ENCODE data around the gene CTSD.
A peak's percentile ranks its signal among the peaks of the same experiment; 100 is the strongest.
"Not testable (repeated sequence)": the region's sequence is repeated elsewhere in the genome, so short reads cannot be mapped to it uniquely, and the experiment has no call there.

Gene CTSD

DNA sequence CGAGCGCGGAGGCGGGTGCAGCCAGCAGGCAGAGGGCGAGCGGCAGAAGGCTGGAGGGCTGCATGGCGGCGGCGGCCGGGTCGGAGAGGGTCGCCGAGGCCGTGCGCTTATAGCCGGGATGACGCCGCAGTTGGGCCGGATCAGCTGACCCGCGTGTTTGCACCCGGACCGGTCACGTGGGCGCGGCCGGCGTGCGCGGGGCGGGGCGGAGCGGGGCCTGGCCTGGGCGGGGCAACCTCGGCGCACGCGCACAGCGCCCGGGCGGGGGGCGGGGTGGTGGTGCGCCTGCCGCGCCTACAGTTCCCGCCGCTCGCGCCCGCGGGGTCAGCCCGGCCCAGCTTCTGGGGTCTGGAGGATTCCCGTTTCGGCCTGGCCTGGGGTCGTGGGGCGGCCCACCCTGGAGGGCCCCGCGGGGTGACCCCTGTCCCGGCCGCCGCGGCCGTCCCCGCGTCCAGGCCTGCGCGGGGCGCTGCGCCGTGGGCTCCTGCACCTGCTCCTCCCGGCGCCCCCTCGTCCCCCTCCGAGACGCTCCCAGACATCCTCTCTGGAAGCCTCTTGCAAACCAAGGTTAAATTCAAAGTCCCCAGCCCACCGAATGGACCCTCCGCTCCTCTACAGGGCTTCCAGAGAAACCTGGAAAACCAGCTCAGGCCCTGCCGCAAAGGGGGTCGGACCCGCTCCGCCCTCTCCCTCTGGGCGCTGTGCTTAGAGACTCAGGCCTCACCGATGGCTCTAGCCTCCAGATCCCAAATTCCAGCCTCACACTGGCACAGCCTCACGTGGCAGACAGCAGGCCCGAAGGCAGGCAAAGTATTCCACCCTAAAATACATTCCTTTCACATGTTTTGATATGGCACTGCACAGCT lies at the start of gene CTSD:
Gene CTSD, minus strand, starts transcription at position 132 of the 866 bp plus-strand sequence. Its CDS starts 68 bp downstream, at position 64.
- H3K4me1 Mint-ChIP-seq = peaks cover 26% of the 10 kb centered on the region
- no peaks in the 10 kb centered on the region for H3K9me3 Mint-ChIP-seq
- H3K27me3 Mint-ChIP-seq = no peaks in the 10 kb centered on the region
- H3K36me3 Mint-ChIP-seq = no peaks in the 10 kb centered on the region
- peak within 1 kb of the TSS; percentile 91 for H3K4me3 Mint-ChIP-seq
- peak within 1 kb of the TSS; percentile 74 for H3K27ac Mint-ChIP-seq

- not testable (repeated sequence) for H3K27me3 Mint-ChIP-seq, H3K27ac Mint-ChIP-seq, H3K36me3 Mint-ChIP-seq, H3K4me1 Mint-ChIP-seq, H3K4me3 Mint-ChIP-seq, H3K9me3 Mint-ChIP-seq
These were observed 49.6 kb upstream of the CTSD start for GRCh38 chr11:1813356-1813755.

GRCh38 chr11:1812801-1813200 lies 49.1 kb upstream of the CTSD start:
- no peaks in the 10 kb centered on the region for H3K36me3 Mint-ChIP-seq
- H3K9me3 Mint-ChIP-seq = no peaks in the 10 kb centered on the region
- no peaks in the 10 kb centered on the region for H3K4me1 Mint-ChIP-seq
- H3K27me3 Mint-ChIP-seq = no peaks in the 10 kb centered on the region
- no peak overlapping the region for H3K4me3 Mint-ChIP-seq
- peak overlapping the region; percentile 31 for H3K27ac Mint-ChIP-seq

GRCh38 chr11:1812274-1812673 lies 48.5 kb upstream of the CTSD start:
- H3K9me3 Mint-ChIP-seq = no peaks in the 10 kb centered on the region
- H3K27me3 Mint-ChIP-seq = no peaks in the 10 kb centered on the region
- H3K27ac Mint-ChIP-seq = no peak overlapping the region
- H3K36me3 Mint-ChIP-seq = no peaks in the 10 kb centered on the region
- H3K4me1 Mint-ChIP-seq = no peaks in the 10 kb centered on the region
- H3K4me3 Mint-ChIP-seq = no peak overlapping the region

GRCh38 chr11:1810761-1811160 lies 47.0 kb upstream of the CTSD start:
- no peaks in the 10 kb centered on the region for H3K36me3 Mint-ChIP-seq
- H3K4me3 Mint-ChIP-seq = no peak overlapping the region
- no peaks in the 10 kb centered on the region for H3K27me3 Mint-ChIP-seq
- no peaks in the 10 kb centered on the region for H3K9me3 Mint-ChIP-seq
- H3K27ac Mint-ChIP-seq = no peak overlapping the region
- H3K4me1 Mint-ChIP-seq = no peaks in the 10 kb centered on the region

GRCh38 chr11:1807264-1807995 lies 43.7 kb upstream of the CTSD start:
- no peaks in the 10 kb centered on the region for H3K4me1 Mint-ChIP-seq
- H3K36me3 Mint-ChIP-seq = no peaks in the 10 kb centered on the region
- no peaks in the 10 kb centered on the region for H3K9me3 Mint-ChIP-seq
- H3K27ac Mint-ChIP-seq = no peak overlapping the region
- no peak overlapping the region for H3K4me3 Mint-ChIP-seq
- H3K27me3 Mint-ChIP-seq = peaks cover 3% of the 10 kb centered on the region

- Mint-ChIP-seq H3K4me1 (no peaks in the 10 kb centered on the region), H3K27me3 (peaks cover 4% of the 10 kb centered on the region), H3K36me3 (no peaks in the 10 kb centered on the region), H3K9me3 (no peaks in the 10 kb centered on the region), H3K4me3 (no peak overlapping the region), H3K27ac (no peak overlapping the region)
These were observed 41.8 kb upstream of the CTSD start for GRCh38 chr11:1805525-1805924.

DNA sequence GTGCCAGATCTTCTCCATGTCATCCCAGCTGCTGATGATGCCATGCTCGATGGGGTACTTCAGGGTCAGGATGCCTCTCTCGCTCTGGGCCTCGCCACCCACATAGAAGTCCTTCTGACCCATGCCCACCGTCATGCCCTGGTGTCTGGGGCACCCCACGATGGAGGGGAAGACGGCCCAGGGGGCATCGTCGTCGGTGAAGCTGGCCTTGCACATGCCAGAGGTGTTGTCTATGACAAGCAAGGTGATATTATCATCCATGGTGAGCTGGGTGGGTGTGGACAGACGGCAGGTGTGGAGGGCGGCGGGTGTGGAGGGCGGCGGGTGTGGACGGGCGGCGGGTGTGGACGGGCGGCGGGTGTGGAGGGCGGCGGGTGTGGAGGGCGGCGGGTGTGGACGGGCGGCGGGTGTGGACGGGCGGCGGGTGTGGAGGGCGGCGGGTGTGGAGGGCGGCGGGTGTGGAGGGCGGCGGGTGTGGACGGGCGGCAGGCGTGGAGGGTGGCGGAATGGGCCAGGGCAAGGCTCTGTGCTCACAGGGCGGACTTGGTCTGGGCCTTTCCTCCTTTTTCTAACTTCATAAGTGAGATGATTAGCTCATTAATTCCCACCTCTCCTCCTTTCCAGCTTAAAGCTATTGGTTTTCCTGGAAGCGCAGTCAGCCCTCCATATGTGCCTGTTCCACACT lies 40.2 kb upstream of the CTSD start:
- H3K27me3 Mint-ChIP-seq, H3K4me1 Mint-ChIP-seq, H3K9me3 Mint-ChIP-seq, H3K36me3 Mint-ChIP-seq, H3K4me3 Mint-ChIP-seq, H3K27ac Mint-ChIP-seq: not testable (repeated sequence)

DNA sequence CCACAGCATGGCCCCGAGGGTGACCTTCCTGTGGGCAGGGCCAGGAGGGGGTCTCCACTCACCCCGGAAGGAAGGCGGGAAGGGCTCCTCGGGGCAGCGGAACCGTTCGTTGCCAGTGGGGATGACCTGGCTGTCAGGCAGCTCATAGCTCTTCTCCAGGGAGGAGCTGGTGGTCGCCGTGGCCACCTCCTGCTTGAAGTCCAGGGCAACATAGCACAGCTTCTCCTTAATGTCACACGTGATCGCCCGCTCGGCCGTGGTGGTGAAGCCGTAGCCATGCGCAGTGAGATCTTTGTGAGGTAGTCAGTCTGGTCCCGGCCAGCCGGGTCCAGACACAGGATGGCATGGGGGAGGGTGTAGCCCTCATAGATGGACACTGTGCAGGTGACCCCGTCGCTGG lies 39.5 kb upstream of the CTSD start:
- Mint-ChIP-seq H3K27me3 (peaks cover 8% of the 10 kb centered on the region), H3K9me3 (no peaks in the 10 kb centered on the region), H3K4me3 (no peak overlapping the region), H3K4me1 (no peaks in the 10 kb centered on the region), H3K36me3 (no peaks in the 10 kb centered on the region), H3K27ac (no peak overlapping the region)

GRCh38 chr11:1797391-1798125 lies 33.8 kb upstream of the CTSD start:
- Mint-ChIP-seq H3K4me3 (no peak overlapping the region), H3K9me3 (no peaks in the 10 kb centered on the region), H3K27ac (no peak overlapping the region)

DNA sequence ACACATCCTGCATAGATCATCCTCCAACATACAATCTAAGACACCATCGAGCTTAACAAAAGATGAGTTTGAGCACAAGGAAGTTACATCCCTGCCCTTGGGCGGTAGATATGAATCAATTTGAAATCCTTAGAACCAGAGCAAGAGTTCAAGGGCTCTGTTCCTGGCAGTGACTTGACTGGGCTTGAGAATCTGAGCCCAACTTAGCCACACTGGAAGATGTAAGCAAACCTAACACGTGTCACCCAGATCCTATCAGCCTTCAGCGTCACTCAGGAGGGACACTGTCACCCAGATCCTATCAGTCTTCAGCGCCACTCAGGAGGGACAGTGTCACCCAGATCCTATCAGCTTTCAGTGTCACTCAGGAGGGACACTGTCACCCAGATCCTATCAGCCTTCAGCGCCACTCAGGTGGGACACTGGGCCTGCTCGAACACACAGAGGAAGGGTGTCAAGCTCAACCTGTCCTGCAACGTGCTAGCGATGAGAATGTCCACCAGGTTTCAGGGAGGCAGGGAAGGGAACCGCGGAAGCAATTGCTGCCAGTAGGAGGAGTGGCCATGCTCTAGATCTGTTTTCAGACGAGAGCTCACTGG lies 32.8 kb upstream of the CTSD start:
- H3K27me3 Mint-ChIP-seq = peaks cover 5% of the 10 kb centered on the region
- no peak overlapping the region for H3K27ac Mint-ChIP-seq
- H3K4me1 Mint-ChIP-seq = peaks cover 4% of the 10 kb centered on the region
- peaks cover 2% of the 10 kb centered on the region for H3K36me3 Mint-ChIP-seq
- no peak overlapping the region for H3K4me3 Mint-ChIP-seq
- H3K9me3 Mint-ChIP-seq = no peaks in the 10 kb centered on the region

More at GRCh38 chr11:1797391-1798125, 33.8 kb upstream of the CTSD start:
- peaks cover 2% of the 10 kb centered on the region for H3K4me1 Mint-ChIP-seq
- peaks cover 5% of the 10 kb centered on the region for H3K27me3 Mint-ChIP-seq
- peaks cover 1% of the 10 kb centered on the region for H3K36me3 Mint-ChIP-seq

GRCh38 chr11:1793081-1793480 lies 29.4 kb upstream of the CTSD start:
- Mint-ChIP-seq H3K4me3 (no peak overlapping the region), H3K36me3 (peaks cover 2% of the 10 kb centered on the region), H3K9me3 (no peaks in the 10 kb centered on the region), H3K27ac (no peak overlapping the region), H3K27me3 (peaks cover 1% of the 10 kb centered on the region), H3K4me1 (peaks cover 4% of the 10 kb centered on the region)

DNA sequence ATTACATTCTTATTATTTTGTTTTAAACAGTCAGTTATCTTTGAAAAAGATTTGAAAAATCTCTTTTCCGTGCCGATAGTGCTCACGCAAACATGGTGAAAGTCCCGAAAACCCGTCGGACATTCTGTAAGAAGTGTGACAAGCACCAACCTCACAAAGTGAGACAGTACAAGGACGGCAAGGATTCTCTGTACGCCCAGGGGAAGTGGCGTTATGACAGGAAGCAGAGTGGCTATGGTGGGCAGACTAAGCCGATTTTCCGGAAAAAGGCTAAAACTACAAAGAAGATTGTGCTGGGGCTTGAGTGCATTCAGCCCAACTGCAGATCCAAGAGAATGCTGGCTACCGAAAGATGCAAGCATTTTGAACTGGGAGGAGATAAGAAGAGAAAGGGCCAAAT lies 28.7 kb upstream of the CTSD start:
- H3K4me3 Mint-ChIP-seq = peak overlapping the region; percentile 39
- H3K27me3 Mint-ChIP-seq = peaks cover 1% of the 10 kb centered on the region
- peaks cover 2% of the 10 kb centered on the region for H3K36me3 Mint-ChIP-seq
- H3K27ac Mint-ChIP-seq = peak overlapping the region; percentile 51
- peaks cover 4% of the 10 kb centered on the region for H3K4me1 Mint-ChIP-seq
- H3K9me3 Mint-ChIP-seq = no peaks in the 10 kb centered on the region

- Mint-ChIP-seq H3K9me3 (no peaks in the 10 kb centered on the region), H3K36me3 (peaks cover 2% of the 10 kb centered on the region), H3K27ac (no peak overlapping the region), H3K4me1 (peaks cover 4% of the 10 kb centered on the region), H3K4me3 (no peak overlapping the region), H3K27me3 (peaks cover 1% of the 10 kb centered on the region)
These were observed 28.2 kb upstream of the CTSD start for GRCh38 chr11:1791912-1792311.

DNA sequence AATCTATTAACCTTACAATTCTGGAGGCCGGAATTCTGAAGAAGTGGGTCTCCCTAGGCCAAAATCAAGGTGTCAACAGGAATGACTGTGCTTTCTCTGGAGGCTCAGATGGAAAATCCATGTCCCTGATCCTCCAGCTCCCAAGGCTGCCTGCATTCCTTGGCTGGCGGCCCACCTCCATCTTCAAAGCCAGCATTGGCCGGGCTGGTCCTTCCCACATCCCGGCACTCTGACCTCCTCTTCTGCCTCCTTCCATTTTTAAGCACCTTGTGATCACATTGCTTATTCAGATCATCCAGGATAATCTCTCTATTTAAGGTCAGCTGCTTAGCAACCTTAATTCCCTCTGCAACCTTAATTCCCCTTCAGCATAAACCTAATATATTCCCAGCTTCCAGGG lies 22.7 kb upstream of the CTSD start:
- H3K36me3 Mint-ChIP-seq = no peaks in the 10 kb centered on the region
- no peak overlapping the region for H3K27ac Mint-ChIP-seq
- H3K27me3 Mint-ChIP-seq = no peaks in the 10 kb centered on the region
- H3K4me3 Mint-ChIP-seq = no peak overlapping the region
- no peaks in the 10 kb centered on the region for H3K4me1 Mint-ChIP-seq
- H3K9me3 Mint-ChIP-seq = no peaks in the 10 kb centered on the region
